Erythroblast (primary cell): Measurements from ENCODE around the gene TMEM94.
"Not testable (repeated sequence)": the region's sequence is repeated elsewhere in the genome, so short reads cannot be mapped to it uniquely, and the experiment has no call there.

ENCODE experiments used
- DNase-seq, 2 experiments: peaks; one replicate each; lab custom pipeline; 2025; lab: John Stamatoyannopoulos, UW
- GATA1 ChIP-seq: IDR thresholded peaks from 2 replicates; pipeline ENCODE4 v1.6.1; 2011; ENCODE audit warnings: low read depth, mild to moderate bottlenecking, control low read depth, low read length, moderate library complexity
- POLR2A ChIP-seq: IDR thresholded peaks from 2 replicates; pipeline ENCODE4 v1.6.1; 2011; ENCODE audit warnings: mild to moderate bottlenecking, low read length

The TMEM94 gene

DNA sequence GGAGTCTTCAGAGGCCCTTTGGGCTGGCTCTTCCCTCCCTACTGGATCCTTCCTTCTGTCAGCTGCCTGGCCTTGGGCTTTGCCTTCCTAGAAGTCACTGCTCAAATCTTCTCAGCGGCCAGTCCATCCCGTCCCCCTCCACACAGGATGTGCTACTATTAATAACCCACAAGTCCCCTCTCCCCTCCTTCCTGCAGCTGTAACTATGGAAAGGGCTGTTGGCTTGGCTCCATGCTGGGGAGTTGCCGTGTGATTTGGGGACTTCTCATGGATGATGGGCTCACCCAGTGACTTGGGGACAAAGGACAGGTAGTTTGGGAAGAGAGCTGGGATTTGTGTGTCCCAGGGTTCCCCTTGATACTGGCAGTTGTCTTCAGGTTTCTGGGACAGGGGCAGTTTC lies 19.4 kb downstream of the TMEM94 start:
- no peak for TF ChIP-seq POLR2A
- no peak for TF ChIP-seq GATA1
- DNase-seq, result no peak

- TF ChIP-seq POLR2A (no peak), GATA1 (no peak)
- DNase-seq, result no peak
These were observed 19.8 kb downstream of the TMEM94 start for GRCh38 chr17:75476271-75476671.

GRCh38 chr17:75476752-75477489 lies 20.5 kb downstream of the TMEM94 start:
- no peak for DNase-seq
- no peak for TF ChIP-seq GATA1
- no peak for TF ChIP-seq POLR2A

DNA sequence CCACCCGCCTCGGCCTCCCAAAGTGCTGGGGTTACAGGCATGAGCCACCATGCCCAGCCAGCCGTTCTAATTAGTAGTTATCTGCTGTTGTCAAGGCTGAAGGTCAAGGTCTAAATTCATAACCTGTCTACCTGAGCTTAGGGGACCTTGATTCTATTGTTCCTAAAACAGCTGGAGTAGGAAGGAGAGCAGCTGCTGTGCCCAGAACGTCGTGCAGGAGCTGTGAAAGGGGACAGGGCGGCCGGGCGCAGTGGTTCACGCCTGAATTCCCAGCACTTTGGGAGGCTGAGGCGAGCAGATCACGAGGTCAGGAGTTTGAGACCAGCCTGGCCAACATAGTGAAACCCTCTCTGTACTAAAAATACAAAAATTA lies 21.0 kb downstream of the TMEM94 start:
- not testable (repeated sequence) for DNase-seq

DNA sequence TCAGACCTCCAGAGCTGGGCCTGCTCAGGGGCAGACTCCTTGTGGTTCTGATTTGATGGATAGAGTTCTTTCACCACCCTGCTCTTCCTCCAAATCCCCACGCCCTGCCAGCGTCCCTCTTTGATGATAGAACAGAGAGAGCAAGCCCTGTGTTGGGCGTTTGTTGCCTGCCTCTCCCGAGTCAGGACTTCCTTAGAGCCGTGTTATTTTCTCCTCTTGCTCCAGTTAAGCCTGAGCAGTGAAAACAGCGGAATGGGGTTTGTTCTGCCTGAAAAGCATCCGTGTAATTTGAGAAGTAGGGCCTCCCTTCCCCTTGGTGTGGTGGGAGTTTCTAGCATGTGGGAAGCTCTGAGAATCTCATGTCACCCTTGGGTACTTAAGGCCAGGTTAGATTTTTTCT lies 22.1 kb downstream of the TMEM94 start:
- no peak for DNase-seq
- TF ChIP-seq POLR2A, result no peak
- TF ChIP-seq GATA1, result no peak

DNA sequence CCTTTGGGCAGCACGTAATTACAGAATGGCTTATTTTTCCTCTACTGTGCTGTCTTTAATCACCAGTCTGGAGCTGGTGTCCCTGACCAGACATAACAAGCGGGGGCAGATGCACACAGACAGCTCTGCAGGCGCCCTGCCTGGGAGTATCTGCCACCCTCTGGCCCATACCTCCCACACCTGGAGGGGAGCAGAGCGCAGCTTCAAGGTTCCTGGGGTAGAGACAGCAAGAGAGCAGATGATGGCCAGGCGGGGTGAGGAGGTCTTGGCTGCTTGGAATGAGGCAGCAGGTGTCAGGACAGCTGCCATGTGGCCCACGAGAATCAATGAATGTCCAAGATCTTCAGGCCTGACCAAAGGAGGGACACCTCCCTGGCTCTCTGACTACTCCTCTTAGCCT lies 23.8 kb downstream of the TMEM94 start:
- no peak for DNase-seq
- no peak for TF ChIP-seq POLR2A
- TF ChIP-seq GATA1, result no peak

- DNase-seq, result no peak
- no peak for TF ChIP-seq GATA1
- TF ChIP-seq POLR2A, result no peak
These were observed 25.0 kb downstream of the TMEM94 start for GRCh38 chr17:75481194-75482068.

- TF ChIP-seq GATA1 (no peak), POLR2A (no peak)
These were observed 25.9 kb downstream of the TMEM94 start for GRCh38 chr17:75482098-75482942.

DNA sequence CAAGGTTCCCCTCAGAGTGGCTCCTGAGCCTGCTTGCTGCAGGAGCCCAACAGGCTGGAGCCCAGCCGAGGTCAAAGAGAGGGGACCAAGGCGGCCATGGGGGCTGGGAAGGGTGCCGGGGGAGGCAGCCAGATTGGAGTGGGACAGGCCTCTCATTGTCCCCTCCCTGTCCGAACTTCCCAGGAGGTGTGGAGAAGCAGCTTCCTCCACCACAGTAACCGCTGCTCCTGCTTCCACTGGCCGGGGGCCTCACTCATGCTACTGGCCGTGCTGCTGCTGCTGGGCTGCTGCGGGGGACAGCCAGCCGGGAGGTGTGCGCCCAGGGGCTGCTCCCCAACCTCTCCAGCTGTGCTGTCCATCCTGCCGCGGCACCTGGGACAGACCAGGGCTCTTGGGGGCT lies 29.3 kb downstream of the TMEM94 start:
- TF ChIP-seq GATA1, result no peak
- TF ChIP-seq POLR2A, result no peak
- DNase-seq, result no peak

More at GRCh38 chr17:75482098-75482942, 25.9 kb downstream of the TMEM94 start:
- no peak for DNase-seq

DNA sequence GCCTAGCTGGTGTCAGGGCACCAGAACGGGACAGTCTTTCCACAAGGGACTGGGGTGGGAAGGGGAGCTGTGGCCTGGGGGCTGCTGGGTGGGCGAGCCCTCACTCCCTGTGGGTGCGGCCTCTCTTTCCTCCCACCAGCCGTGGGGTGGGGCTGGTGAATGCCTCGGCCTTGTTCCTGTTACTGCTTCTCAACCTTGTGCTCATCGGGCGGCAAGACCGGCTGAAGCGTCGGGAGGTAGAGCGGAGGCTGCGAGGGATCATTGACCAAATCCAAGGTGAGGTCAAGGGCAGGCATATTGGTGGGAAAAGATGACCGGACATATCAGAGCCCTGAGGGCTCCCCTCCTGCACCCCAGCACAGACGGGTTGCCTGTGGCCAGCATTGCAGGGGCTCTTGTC lies 29.7 kb downstream of the TMEM94 start:
- DNase-seq, result no peak
- TF ChIP-seq GATA1 (no peak), POLR2A (no peak)

DNA sequence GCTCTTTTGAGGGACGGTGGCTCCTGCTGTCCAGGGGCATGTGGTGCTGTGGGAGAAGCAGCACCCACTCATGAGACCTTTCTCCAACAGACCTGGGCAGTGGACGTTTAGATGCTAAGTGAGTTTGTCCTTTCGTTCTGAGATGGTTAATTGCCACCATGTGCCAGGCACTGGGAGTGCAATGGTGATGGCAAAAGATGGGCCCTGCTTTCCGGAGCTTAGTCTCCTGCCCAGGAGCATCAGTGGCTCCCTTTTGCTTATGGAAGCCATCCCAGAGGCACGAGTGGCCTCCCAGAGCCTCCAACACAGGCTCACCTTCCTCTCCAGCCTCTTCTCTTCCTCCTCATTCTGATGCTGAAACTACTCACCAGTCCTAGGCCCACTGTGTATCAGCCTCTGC lies 30.5 kb downstream of the TMEM94 start:
- DNase-seq, result no peak
- TF ChIP-seq POLR2A, result no peak
- no peak for TF ChIP-seq GATA1

DNA sequence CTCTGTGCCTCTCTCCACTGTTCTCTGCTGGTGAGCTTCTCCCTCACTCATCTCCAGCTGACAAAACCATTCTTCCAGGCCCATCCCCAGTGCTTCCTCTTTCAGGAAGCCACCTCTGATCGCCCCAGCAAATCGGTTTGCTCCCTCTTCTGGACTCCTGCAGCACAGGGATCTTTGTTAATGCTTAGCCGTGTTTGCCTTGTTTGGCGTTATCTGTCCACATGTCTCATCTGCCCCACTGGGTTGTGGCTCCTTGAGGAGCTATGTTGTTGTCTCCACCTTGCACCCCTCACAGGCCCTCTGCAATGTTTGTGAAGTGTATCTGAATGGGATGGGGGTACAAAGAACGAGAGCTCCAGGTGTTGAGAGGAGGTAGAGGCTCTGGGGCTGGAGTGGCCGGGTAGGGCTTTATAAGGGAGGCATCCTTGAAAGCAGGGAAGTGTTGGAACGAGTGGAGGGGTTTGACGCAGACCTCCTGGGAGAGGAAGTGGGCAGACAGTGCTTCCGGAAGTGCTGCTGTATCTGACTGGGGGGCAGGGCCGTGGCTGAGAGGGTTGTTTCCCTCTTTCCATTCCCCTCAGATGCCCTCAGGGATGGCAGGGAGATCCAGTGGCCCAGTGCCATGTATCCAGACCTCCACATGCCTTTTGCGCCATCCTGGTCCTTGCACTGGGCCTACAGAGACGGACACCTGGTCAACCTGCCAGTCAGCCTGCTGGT lies 31.1 kb downstream of the TMEM94 start:
- DNase-seq, result peak in 1 of 2 experiments; percentile 21
- TF ChIP-seq GATA1 (no peak), POLR2A (no peak)
